Measurements from ENCODE around the gene PRKACB.
"Not testable (repeated sequence)": the region's sequence is repeated elsewhere in the genome, so short reads cannot be mapped to it uniquely, and the experiment has no call there.

The PRKACB gene

DNA sequence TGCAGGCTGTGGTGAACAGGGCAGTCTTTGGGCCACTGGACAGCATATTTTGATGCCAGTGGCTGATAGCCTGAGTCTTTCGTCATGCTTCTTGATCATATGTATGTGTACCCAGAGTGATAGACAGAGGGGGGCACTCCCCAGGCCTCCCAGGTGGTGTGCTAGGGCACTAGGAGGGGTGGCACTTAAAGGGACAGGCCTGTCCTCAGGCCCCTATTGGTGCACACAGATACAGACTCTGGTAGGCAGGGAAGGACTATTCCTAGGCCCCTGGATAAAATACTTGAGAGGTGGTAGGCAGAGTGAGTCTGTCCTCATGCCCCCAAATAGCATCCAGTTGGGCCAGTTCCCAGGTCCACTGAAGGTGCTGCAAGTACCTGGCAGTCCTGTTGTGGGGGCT is 80.8 kb downstream of the PRKACB start:
- DNase-seq = no peak

GRCh38 chr1:84225646-84226045 is 81.6 kb downstream of the PRKACB start:
- no peak for DNase-seq

DNA sequence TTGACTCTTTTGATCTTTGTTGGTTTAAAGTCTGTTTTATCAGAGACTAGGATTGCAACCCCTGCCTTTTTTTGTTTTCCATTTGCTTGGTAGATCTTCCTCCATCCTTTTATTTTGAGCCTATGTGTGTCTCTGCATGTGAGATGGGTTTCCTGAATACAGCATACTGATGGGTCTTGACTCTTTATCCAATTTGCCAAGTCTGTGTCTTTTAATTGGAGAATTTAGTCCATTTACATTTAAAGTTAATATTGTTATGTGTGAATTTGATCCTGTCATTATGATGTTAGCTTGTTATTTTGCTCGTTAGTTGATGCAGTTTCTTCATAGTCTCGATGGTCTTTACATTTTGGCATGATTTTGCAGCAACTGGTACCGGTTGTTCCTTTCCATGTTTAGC is 88.6 kb downstream of the PRKACB start:
- DNase-seq = not testable (repeated sequence)

GRCh38 chr1:84236256-84236655 is 92.2 kb downstream of the PRKACB start:
- DNase-seq = no peak

DNA sequence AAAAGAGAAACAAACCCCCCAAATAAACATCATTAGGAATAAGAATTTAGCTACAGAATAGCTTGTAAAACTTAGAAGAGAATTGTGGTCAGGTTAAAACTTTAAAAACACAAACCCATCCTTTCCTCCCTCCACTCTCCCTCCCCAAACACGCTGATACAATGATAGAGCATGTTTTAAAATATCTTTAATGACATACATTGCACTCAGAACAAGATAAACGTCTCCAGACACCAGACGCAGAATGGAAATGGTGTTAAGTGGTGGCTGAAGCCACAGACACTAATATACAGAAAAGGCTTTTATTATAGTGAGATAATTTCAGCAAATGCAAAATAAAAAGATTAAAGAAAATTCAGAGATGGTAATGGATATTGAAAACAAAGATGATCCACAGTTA is 98.6 kb downstream of the PRKACB start:
- no peak for DNase-seq

GRCh38 chr1:84245563-84245962 is 101.5 kb downstream of the PRKACB start:
- no peak for DNase-seq

- DNase-seq = no peak
These were observed 102.1 kb downstream of the PRKACB start for GRCh38 chr1:84246213-84246612.

GRCh38 chr1:84247425-84248220 is 103.6 kb downstream of the PRKACB start:
- DNase-seq = no peak

DNA sequence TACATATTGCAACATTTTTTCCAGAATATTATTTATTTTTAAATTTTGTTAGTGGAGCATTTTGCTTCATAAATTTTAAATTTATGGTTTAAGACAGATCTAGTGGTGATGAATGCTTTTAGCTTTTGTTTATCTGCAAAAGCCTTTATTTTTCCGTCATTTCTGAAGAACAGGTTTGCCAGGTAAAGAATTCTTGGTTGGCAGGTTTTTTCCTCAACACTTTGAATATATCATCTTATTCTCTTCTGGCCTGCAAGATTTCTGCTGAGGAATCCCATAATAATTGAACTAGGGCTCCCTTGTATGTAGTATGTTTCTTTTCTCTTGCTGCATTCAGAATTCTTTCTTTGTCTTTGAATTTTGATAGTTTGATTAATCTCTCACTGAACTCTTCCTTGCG is 106.6 kb downstream of the PRKACB start:
- DNase-seq = no peak

GRCh38 chr1:84253036-84253435 is 109.0 kb downstream of the PRKACB start:
- DNase-seq = no peak

- no peak for DNase-seq
These were observed 109.8 kb downstream of the PRKACB start for GRCh38 chr1:84253891-84254290.

- no peak for DNase-seq
These were observed 110.7 kb downstream of the PRKACB start for GRCh38 chr1:84254703-84255238.

GRCh38 chr1:84255582-84255981 is 111.5 kb downstream of the PRKACB start:
- no peak for DNase-seq

GRCh38 chr1:84257617-84258016 is 113.5 kb downstream of the PRKACB start:
- no peak for DNase-seq

DNA sequence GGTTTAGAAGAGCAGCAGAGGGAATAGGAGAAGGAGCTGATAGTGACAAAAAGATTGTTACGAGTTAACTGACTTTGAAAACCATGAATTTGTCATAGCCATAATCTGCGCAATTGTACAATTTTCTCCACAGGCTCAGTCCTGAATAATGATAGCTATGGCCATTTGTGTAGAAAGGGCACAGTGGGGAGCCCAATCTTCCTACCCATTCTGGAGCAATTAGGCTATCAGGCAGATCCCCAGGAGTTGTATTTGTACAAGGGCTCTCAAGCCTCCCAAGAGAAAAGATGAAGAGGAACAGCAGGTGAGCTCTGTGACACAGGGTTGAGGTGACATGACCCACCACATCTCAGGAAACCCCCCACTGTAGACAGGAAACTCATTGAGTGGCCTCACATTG is 115.3 kb downstream of the PRKACB start:
- no peak for DNase-seq

DNA sequence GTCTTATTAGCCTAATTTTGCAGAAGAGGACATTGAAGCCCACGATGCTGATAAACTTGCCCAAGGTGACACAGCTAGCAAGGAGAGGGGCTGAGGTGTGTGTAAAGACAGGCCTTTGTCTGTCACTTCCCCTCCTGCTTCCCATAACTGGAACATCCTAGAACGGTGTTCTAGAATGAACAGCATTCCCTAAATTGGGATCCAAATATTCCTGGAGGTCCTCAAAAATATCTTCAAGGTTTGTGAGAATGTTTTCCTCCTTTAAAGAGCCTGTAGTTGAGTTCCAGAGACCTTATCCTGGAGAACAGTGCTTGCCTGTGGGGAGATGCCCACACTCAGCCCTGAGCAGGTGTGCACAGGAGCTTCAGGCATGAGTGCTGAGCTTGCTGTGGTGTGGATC is 115.9 kb downstream of the PRKACB start:
- no peak for DNase-seq

DNA sequence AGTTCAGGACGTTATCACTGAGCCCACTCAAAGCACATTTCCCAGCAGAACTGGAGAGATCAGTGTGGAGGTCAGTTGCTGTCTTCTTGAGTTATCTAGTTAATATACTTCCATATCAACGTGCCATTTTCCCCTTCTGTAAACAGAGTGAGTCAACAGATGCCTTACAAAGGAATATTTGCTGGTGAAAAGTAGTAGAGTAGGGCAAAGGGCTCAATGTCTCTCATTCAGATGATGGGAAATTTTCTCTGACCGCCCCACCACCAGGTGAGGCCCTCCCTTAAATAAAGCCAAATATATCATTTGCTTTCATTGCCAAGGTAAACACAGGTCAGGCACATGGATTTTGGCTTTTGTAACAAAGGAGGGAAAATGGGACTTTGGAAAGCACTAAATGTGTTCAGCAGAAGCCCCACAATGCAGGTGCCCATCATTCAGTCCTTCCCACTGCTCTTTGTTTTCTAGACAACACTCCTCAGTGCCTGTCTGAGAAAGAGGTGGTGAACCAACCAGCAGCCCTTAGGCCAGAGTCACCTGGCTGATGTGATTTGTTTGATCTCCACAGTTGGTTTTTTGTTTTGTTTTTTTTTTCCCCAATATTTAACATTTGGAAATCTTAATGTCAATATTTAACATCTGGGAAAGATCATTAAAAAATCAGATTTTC is 116.9 kb downstream of the PRKACB start:
- no peak for DNase-seq

GRCh38 chr1:84264961-84265360 is 120.9 kb downstream of the PRKACB start:
- no peak for DNase-seq

- no peak for DNase-seq
These were observed 121.8 kb downstream of the PRKACB start for GRCh38 chr1:84265867-84266266.

DNA sequence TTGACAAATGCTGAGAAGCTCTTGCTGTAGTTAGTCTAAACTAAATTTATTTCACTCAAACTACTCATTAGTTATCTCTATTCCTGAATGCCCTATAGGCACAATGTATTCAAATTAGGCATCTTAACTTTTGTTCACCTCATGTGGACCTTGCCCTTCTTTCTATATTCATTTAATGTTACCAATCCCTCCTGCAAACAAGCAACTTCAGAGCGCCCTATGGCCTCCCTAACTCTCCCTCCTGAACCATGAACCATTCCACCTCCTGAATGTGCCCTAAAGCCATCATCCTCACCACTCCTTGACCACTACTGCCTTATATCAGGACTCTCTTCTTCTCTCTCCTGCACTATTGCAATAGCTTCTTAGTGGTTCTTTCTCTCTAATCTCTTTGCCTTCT is 122.7 kb downstream of the PRKACB start:
- DNase-seq = no peak

DNA sequence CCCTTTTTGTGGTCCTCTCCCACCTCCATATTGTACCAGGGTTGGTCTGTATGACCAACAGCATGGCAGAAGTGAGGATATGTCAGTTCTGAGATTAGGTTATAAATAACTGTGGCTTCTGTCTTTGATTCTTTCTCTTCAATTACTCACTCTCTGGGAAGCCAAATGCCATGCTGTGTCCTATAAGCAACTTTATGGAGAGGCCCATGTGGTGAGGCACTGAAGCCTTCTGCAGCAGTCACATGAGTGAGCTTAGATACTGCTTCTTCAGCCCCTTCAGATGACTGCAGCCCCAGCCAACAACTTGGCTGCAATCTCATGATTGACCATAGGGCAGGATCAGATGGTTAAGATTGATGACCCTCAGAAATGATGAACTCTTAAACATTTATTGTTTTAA is 123.4 kb downstream of the PRKACB start:
- no peak for DNase-seq

GRCh38 chr1:84268346-84268745 is 124.3 kb downstream of the PRKACB start:
- DNase-seq = no peak

DNA sequence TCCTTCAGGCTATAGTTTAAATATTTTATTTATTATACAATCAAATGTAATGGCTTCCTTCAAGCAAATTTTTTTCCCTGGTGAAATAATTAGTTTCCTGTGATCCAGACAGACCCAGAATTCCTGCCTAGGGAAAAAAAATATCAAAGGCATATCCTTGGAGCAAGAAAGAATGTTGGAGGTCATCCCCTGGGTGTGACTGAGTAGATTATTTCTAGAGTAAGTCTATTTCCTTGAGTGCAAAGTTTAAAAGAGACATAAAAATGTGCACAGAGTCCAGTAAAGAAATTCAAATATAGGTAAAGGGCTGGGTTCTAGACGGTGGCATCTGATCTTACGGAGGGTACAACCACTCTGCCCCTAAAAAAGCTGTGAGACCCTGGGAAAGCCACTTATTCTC is 125.2 kb downstream of the PRKACB start:
- no peak for DNase-seq

- no peak for DNase-seq
These were observed 127.5 kb downstream of the PRKACB start for GRCh38 chr1:84271441-84272151.

All from KG1 (cell line).